Gastroesophageal sphincter (tissue), 3 donors: ENCODE measurements around the gene LTV1.

Experiments used
- CTCF ChIP-seq, 4 experiments: fragments of 200-600 bp in 2 of 4; fragments of 450-650 bp in 2 of 4; sonication (generic) in 1 of 4; IDR thresholded peaks; one replicate each; pipeline ENCODE4 v1.5.1; 2017 to 2019; ENCODE audit warnings: antibody characterized with exemption in 4 of 4, mild to moderate bottlenecking in 2 of 4, moderate library complexity in 2 of 4
- EP300 ChIP-seq: sonication (generic); formaldehyde crosslinking; IDR thresholded peaks from one replicate; pipeline ENCODE4 v1.6.1; 2017; ENCODE audit warnings: antibody characterized with exemption, mild to moderate bottlenecking

GRCh38 chr6:143823548-143823947 lies 19.6 kb upstream of the LTV1 start:
- no peak for TF ChIP-seq CTCF (IDR thresholded peaks at IDR 0.05)
- no peak for TF ChIP-seq EP300
